8988T (cell line): ENCODE results near the gene C11orf21.
A peak's percentile ranks its signal among the peaks of the same experiment; 100 is the strongest.

ENCODE experiments used
- DNase-seq: peaks from one replicate; pipeline ENCODE4 v3.0.0; 2011

Gene C11orf21

GRCh38 chr11:2307501-2308331 is 6.0 kb upstream of the C11orf21 start:
- no peak for DNase-seq

GRCh38 chr11:2306877-2307500 is 5.3 kb upstream of the C11orf21 start:
- no peak for DNase-seq

GRCh38 chr11:2306452-2306823 is 4.7 kb upstream of the C11orf21 start:
- no peak for DNase-seq

- DNase-seq, result no peak
Observed at GRCh38 chr11:2305788-2306451, 4.2 kb upstream of the C11orf21 start.

GRCh38 chr11:2305140-2305778 is 3.5 kb upstream of the C11orf21 start:
- DNase-seq, result peak; percentile 95

GRCh38 chr11:2304506-2305139 is 2.9 kb upstream of the C11orf21 start:
- no peak for DNase-seq

- no peak for DNase-seq
Observed at GRCh38 chr11:2303627-2304505, 2.1 kb upstream of the C11orf21 start.

GRCh38 chr11:2302896-2303626 is 1.3 kb upstream of the C11orf21 start:
- DNase-seq, result no peak

GRCh38 chr11:2302306-2302895 is 683 bp upstream of the C11orf21 start:
- DNase-seq, result no peak

- no peak for DNase-seq
Observed at GRCh38 chr11:2300936-2301630, 635 bp downstream of the C11orf21 start.

- no peak for DNase-seq
Observed at GRCh38 chr11:2300290-2300935, 1.3 kb downstream of the C11orf21 start.

GRCh38 chr11:2299773-2300172 is 1.9 kb downstream of the C11orf21 start:
- DNase-seq, result no peak

- DNase-seq, result peak; percentile 95
Observed at GRCh38 chr11:2298795-2299761, 2.6 kb downstream of the C11orf21 start.

GRCh38 chr11:2298131-2298794 is 3.5 kb downstream of the C11orf21 start:
- no peak for DNase-seq

- no peak for DNase-seq
Observed at GRCh38 chr11:2297623-2298030, 4.1 kb downstream of the C11orf21 start.

- DNase-seq, result no peak
Observed at GRCh38 chr11:2296913-2297622, 4.7 kb downstream of the C11orf21 start.
